ENCODE results near the gene DMRTB1.

DNA sequence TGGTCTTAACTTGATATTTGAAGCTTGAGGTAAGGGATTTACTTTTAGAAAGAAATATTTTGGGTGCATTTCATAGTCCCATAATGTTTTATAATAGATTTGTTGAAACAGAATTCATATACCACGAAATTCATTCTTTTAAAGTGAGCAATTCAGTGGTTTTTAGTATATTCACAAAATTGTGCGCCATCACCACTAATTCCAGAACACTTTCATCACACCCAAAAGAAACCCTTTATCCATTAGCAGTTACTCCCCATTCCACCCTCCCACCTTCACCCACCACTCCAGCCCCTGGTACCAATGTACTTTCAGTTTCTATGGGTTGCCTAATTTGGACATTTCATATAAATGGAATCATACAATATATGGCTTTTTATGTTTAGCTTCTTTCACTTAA is 38.9 kb upstream of the DMRTB1 start:
- TF ChIP-seq CTCF (IDR thresholded peaks at IDR 0.05) = no peak
- no peak for TF ChIP-seq POLR2AphosphoS5 (IDR thresholded peaks at IDR 0.05; ENCODE audit: low read depth, low read length)
- TF ChIP-seq, protein P1, sequence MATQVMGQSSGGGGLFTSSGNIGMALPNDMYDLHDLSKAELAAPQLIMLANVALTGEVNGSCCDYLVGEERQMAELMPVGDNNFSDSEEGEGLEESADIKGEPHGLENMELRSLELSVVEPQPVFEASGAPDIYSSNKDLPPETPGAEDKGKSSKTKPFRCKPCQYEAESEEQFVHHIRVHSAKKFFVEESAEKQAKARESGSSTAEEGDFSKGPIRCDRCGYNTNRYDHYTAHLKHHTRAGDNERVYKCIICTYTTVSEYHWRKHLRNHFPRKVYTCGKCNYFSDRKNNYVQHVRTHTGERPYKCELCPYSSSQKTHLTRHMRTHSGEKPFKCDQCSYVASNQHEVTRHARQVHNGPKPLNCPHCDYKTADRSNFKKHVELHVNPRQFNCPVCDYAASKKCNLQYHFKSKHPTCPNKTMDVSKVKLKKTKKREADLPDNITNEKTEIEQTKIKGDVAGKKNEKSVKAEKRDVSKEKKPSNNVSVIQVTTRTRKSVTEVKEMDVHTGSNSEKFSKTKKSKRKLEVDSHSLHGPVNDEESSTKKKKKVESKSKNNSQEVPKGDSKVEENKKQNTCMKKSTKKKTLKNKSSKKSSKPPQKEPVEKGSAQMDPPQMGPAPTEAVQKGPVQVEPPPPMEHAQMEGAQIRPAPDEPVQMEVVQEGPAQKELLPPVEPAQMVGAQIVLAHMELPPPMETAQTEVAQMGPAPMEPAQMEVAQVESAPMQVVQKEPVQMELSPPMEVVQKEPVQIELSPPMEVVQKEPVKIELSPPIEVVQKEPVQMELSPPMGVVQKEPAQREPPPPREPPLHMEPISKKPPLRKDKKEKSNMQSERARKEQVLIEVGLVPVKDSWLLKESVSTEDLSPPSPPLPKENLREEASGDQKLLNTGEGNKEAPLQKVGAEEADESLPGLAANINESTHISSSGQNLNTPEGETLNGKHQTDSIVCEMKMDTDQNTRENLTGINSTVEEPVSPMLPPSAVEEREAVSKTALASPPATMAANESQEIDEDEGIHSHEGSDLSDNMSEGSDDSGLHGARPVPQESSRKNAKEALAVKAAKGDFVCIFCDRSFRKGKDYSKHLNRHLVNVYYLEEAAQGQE (IDR thresholded peaks at IDR 0.05; ENCODE audit: insufficient read depth in 1 of 2, low read depth in 2 of 2, low read length in 1 of 2) = no peak
- TF ChIP-seq SIN3A (IDR thresholded peaks at IDR 0.05; ENCODE audit: borderline replicate concordance, insufficient read depth, low read depth, low read length) = no peak
- TF ChIP-seq TCF7L2 (IDR thresholded peaks at IDR 0.05; ENCODE audit: low read depth, low read length) = no peak
